ENCODE data around the gene NUDT14.

The NUDT14 gene

DNA sequence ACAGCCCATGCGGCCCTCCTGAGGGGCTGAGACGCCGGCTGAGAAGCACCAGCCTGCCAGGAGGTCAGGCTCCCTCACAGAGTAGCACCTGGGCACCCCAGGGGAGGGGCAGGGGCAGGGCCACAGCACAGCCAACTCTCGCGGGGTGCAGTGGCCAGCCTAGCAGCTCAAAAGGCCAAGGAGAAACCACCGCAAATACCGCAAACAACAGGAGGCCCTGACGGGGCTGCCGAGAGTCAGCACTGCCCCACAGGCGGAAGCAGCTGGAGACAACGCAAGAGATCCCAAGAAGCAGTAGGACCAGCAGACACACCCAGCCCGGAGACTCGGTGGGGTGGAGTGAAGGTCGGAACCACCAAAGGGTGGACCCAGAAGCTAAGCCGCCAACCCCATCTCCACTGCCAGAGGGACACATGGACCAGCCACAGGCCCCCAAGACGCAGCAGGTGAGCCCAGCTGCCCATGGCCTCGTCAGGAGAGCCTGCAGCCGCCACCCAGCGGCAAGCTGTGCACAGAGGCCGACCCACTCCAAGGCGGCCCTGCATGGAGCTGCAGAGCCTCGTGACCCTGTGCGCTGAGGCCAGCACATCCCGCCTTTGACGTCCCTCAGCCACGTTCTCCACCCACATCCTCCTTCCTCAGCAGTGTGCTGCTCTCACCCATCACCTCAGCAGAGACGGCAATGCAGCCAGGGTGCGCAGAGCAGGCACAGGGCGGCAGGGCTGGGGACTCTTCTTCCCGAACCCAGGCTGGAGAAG lies 35.6 kb upstream of the NUDT14 start:
- TF ChIP-seq REST (IDR thresholded peaks at IDR 0.05; ENCODE audit: insufficient read depth in 1 of 2, low read depth in 2 of 2, low read length in 2 of 2) = no peak
- TF ChIP-seq FOXP2 (optimal IDR thresholded peaks at IDR 0.05; ENCODE audit: borderline replicate concordance, extremely low read depth, extremely low read length, insufficient read depth) = no peak
- no peak for TF ChIP-seq POLR2AphosphoS5 (IDR thresholded peaks at IDR 0.05; ENCODE audit: low read depth, low read length)
- TF ChIP-seq TAF1 (IDR thresholded peaks at IDR 0.05; ENCODE audit: borderline replicate concordance, insufficient read depth, low read length) = no peak
- TF ChIP-seq SIN3A (IDR thresholded peaks at IDR 0.05; ENCODE audit: borderline replicate concordance, insufficient read depth, low read length) = no peak

- TF ChIP-seq REST (IDR thresholded peaks at IDR 0.05; ENCODE audit: insufficient read depth in 1 of 2, low read depth in 2 of 2, low read length in 2 of 2) (no peak), TAF1 (IDR thresholded peaks at IDR 0.05; ENCODE audit: borderline replicate concordance, insufficient read depth, low read length) (no peak), FOXP2 (optimal IDR thresholded peaks at IDR 0.05; ENCODE audit: borderline replicate concordance, extremely low read depth, extremely low read length, insufficient read depth) (no peak), SIN3A (IDR thresholded peaks at IDR 0.05; ENCODE audit: borderline replicate concordance, insufficient read depth, low read length) (no peak)
These were observed 34.5 kb upstream of the NUDT14 start for GRCh38 chr14:105215602-105216001.

DNA sequence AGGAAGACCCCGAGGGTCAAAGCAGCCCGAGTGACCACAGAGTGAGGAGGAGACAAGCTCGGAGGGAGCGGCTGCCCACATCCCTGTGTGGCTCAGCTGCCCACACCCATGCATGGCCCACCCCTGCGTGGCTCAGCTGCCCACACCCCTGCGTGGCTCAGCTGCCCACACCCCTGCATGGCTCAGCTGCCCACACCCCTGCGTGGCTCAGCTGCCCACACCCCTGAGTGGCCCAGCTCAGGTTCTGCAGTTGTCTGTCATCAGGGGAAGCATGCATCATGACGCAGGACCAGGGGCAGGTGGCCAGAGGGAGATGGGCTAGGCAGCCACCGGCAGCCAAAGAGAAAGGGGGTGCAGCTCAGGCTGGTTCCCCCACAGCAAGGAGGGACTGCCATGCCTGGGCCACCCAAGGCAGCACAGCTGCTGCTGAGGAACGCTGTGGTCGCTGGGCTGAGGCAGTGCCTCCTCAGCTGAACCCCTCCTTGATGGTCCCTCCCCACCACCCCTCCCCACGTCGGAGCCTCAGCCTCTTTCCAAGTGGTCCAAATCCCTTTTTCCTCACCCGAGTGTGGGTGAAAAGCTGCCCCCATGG lies 33.3 kb upstream of the NUDT14 start:
- TF ChIP-seq TAF1 (IDR thresholded peaks at IDR 0.05; ENCODE audit: borderline replicate concordance, insufficient read depth, low read length) = no peak
- no peak for TF ChIP-seq SIN3A (IDR thresholded peaks at IDR 0.05; ENCODE audit: borderline replicate concordance, insufficient read depth, low read length)
- TF ChIP-seq REST (IDR thresholded peaks at IDR 0.05; ENCODE audit: insufficient read depth in 1 of 2, low read depth in 2 of 2, low read length in 2 of 2) = no peak
- TF ChIP-seq POLR2AphosphoS5 (IDR thresholded peaks at IDR 0.05; ENCODE audit: low read depth, low read length) = no peak
- no peak for TF ChIP-seq FOXP2 (optimal IDR thresholded peaks at IDR 0.05; ENCODE audit: borderline replicate concordance, extremely low read depth, extremely low read length, insufficient read depth)

GRCh38 chr14:105213361-105213760 lies 32.2 kb upstream of the NUDT14 start:
- TF ChIP-seq FOXP2 (optimal IDR thresholded peaks at IDR 0.05; ENCODE audit: borderline replicate concordance, extremely low read depth, extremely low read length, insufficient read depth) = no peak
- no peak for TF ChIP-seq TAF1 (IDR thresholded peaks at IDR 0.05; ENCODE audit: borderline replicate concordance, insufficient read depth, low read length)
- TF ChIP-seq POLR2AphosphoS5 (IDR thresholded peaks at IDR 0.05; ENCODE audit: low read depth, low read length) = no peak
- TF ChIP-seq SIN3A (IDR thresholded peaks at IDR 0.05; ENCODE audit: borderline replicate concordance, insufficient read depth, low read length) = no peak
- no peak for TF ChIP-seq REST (IDR thresholded peaks at IDR 0.05; ENCODE audit: insufficient read depth in 1 of 2, low read depth in 2 of 2, low read length in 2 of 2)

All from PFSK-1 (cell line).